ENCODE measurements around the gene NCBP2L. TPM values are rescaled to one million over a fixed set of nuclear protein-coding genes. Genes with fewer than 3 reads are reported as not detected.

NCBP2L gene
- total RNA-seq, 2 donors from 2014 or later, result not detected

DNA sequence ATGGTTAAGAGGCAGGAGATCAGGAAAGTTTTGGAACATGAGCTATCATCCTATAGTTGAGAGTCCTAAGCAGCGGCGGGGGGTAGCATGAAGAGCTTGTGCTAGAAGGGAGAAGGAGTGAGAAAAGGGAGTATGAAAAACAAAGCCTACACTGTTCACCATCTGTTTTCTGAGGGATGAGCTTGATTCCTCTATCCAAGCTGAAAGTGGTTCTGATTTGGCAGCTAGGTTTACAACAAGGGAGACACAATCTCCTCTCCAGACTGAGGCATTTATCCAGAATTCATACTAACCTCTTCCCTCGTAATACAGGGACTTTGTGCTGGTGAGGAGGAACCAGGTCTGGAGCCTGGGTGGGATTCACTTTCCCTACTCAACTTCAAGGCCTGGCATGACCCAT lies 25.5 kb upstream of the NCBP2L start:
- DNase-seq, result no peak
- H3K4me1 ChIP-seq, result no peaks in the 10 kb centered on the region
- H3K9me3 ChIP-seq, result no peaks in the 10 kb centered on the region
- H3K36me3 ChIP-seq, result no peaks in the 10 kb centered on the region
- H3K4me3 ChIP-seq, result no peak overlapping the region
- H3K27me3 ChIP-seq, result no peaks in the 10 kb centered on the region
- no peak overlapping the region for H3K27ac ChIP-seq
- no peak overlapping the region for H3K9ac ChIP-seq (ENCODE audit: low read depth in 2 of 2, low read length in 2 of 2)
- intact Hi-C loops (cut with DNase I), result no loop called here
- TF ChIP-seq, protein P1, sequence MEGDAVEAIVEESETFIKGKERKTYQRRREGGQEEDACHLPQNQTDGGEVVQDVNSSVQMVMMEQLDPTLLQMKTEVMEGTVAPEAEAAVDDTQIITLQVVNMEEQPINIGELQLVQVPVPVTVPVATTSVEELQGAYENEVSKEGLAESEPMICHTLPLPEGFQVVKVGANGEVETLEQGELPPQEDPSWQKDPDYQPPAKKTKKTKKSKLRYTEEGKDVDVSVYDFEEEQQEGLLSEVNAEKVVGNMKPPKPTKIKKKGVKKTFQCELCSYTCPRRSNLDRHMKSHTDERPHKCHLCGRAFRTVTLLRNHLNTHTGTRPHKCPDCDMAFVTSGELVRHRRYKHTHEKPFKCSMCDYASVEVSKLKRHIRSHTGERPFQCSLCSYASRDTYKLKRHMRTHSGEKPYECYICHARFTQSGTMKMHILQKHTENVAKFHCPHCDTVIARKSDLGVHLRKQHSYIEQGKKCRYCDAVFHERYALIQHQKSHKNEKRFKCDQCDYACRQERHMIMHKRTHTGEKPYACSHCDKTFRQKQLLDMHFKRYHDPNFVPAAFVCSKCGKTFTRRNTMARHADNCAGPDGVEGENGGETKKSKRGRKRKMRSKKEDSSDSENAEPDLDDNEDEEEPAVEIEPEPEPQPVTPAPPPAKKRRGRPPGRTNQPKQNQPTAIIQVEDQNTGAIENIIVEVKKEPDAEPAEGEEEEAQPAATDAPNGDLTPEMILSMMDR (IDR thresholded peaks at IDR 0.05), result no peak

DNA sequence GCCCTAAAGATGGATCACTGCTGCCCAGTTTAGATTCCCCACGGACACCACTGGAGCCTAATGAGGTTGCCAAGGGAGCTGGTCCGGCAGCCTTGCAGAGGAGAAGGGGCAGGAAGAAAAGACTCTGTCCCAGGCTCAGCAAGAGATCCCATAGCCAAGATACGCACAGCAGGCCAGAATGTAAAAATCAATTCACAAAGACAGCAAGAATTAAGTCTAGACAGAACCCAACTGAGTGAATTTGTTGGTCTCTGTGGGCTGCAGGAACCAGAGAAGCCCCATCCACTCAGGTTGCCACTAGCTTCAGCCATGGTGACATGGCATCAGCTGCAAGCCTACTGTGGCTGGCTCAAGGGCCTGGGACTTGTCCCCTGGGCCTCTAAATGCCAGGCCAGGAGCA lies 24.8 kb upstream of the NCBP2L start:
- no peaks in the 10 kb centered on the region for H3K9me3 ChIP-seq
- H3K4me3 ChIP-seq, result no peak overlapping the region
- no peaks in the 10 kb centered on the region for H3K27me3 ChIP-seq
- no peaks in the 10 kb centered on the region for H3K4me1 ChIP-seq
- TF ChIP-seq, protein P1 (IDR thresholded peaks at IDR 0.05), result no peak
- H3K9ac ChIP-seq (ENCODE audit: low read depth in 2 of 2, low read length in 2 of 2), result no peak overlapping the region
- H3K36me3 ChIP-seq, result no peaks in the 10 kb centered on the region
- H3K27ac ChIP-seq, result no peak overlapping the region
- intact Hi-C loops (cut with DNase I), result no loop called here
- DNase-seq, result no peak

DNA sequence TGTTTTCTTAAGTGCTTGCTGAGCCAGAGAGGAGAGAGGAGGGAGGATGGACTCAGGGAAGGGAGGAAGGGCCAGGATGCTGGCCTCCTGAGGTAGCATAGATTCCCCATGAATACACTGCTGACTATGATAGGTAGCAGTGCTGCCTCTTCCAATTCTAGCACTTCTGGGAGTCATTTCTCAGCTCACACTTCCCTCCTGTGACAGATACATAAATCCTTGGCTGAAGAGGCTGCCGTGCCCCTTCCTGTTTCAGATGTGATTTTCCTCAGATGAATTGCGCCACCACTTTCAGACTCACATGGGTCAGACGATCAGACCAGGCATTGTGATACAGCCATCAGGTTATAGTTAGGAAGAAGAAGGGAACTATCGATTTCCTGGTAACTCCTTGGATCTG lies 24.3 kb upstream of the NCBP2L start:
- Histone ChIP-seq H3K9me3 (no peaks in the 10 kb centered on the region), H3K27ac (no peak overlapping the region), H3K4me1 (no peaks in the 10 kb centered on the region), H3K27me3 (no peaks in the 10 kb centered on the region), H3K4me3 (no peak overlapping the region), H3K9ac (ENCODE audit: low read depth in 2 of 2, low read length in 2 of 2) (no peak overlapping the region), H3K36me3 (no peaks in the 10 kb centered on the region)
- no peak for DNase-seq
- TF ChIP-seq, protein P1 (IDR thresholded peaks at IDR 0.05), result no peak
- intact Hi-C loops (cut with DNase I), result no loop called here

DNA sequence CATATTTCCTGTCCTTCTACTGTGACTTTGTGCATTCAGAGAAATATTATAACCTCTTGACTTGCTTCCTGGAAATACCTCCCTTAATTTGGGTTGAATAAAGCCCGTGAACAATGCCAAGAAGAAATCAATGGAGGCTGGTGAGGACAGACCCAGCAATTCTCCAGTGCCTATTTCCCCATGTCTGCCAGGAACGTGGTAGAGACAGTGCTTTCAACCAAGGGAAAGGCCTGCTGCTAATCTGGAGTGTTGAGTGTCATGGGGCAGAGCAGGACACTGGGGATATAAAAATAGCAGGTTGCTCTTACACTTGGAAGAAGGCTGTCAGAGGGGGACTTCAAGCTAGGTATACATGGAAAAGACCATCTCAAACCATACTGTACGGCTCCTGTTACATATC lies 21.8 kb upstream of the NCBP2L start:
- Histone ChIP-seq H3K4me3 (no peak overlapping the region), H3K27ac (no peak overlapping the region), H3K27me3 (no peaks in the 10 kb centered on the region), H3K9ac (ENCODE audit: low read depth in 2 of 2, low read length in 2 of 2) (no peak overlapping the region), H3K9me3 (no peaks in the 10 kb centered on the region), H3K36me3 (no peaks in the 10 kb centered on the region), H3K4me1 (no peaks in the 10 kb centered on the region)
- intact Hi-C loops (cut with DNase I), result no loop called here
- TF ChIP-seq, protein P1 (IDR thresholded peaks at IDR 0.05), result no peak
- DNase-seq, result no peak

DNA sequence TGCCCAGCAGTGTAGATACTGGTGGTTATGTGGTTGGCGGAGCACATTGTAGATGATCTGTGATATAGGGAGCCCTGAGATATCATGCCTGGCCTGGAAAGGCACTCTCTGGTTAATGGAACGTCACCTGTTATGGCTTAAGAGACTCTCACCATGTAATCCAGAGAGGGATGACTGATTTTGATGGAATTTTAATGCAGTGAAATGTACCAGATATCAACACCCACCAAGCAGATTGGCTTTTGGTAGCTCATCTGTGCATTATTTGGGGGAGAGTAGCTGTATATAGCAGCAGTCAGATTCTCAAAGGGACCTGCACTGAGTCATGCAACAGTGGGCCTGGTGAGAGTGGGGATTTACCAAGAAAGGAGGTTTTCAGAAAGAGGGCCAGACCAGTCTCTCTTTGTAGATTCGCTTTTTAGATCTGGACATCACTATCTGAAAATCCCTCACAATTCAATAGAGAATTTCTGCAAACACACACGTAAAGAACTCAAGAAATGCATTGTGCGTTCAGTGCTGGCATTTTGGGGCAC lies 19.2 kb upstream of the NCBP2L start:
- intact Hi-C loops (cut with DNase I), result no loop called here
- H3K27me3 ChIP-seq, result no peaks in the 10 kb centered on the region
- no peak for DNase-seq
- H3K4me3 ChIP-seq, result no peak overlapping the region
- TF ChIP-seq, protein P1 (IDR thresholded peaks at IDR 0.05), result no peak
- H3K27ac ChIP-seq, result no peak overlapping the region
- no peaks in the 10 kb centered on the region for H3K36me3 ChIP-seq
- no peak overlapping the region for H3K9ac ChIP-seq (ENCODE audit: low read depth in 2 of 2, low read length in 2 of 2)
- no peaks in the 10 kb centered on the region for H3K9me3 ChIP-seq
- H3K4me1 ChIP-seq, result no peaks in the 10 kb centered on the region

Measured in colonic mucosa (tissue), 4 donors.